HG03139 (cell line): ENCODE data around the gene EGR4.

Source experiments
- ATAC-seq: cut with Tn5 transposase; IDR thresholded peaks from one replicate; pipeline ENCODE4 v1.9.1; 2021; ENCODE audit not compliant: unreplicated experiment

The EGR4 gene

DNA sequence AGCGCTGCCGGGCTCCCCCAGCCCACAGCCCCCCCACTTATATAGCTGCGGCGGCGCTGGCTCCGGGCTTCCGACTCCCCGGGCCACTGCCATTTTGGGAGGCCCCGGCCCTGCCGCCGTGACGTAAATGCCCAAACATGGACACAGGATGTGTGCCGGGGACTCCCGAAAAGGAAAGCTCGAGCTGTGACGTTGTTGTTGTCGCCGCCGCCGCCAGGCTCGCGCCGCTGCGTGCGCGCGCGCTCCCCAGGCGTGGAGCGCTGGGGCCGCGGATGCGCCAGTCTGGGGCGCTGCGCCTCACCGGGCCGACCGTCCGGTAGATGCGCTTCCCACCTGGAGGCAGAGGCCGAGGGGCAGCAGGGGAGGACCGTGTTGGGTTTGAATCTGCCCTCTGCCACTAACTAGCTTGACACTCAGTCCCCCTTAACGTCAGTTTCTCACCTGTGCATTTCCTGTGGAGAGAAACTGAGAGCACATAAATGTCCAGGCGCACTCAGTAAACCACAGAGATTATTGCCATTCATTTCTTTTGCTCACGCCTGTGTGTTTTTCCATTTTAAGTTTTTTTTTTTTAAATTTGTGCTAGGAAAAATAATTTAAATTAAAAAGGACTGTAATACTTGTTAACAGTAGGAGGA is at the start of gene EGR4:
Gene EGR4, minus strand, starts transcription at position 15 of the 638 bp plus-strand sequence. CDS start 231 bp downstream, outside the sequence.
- ATAC-seq: peak; percentile 83

DNA sequence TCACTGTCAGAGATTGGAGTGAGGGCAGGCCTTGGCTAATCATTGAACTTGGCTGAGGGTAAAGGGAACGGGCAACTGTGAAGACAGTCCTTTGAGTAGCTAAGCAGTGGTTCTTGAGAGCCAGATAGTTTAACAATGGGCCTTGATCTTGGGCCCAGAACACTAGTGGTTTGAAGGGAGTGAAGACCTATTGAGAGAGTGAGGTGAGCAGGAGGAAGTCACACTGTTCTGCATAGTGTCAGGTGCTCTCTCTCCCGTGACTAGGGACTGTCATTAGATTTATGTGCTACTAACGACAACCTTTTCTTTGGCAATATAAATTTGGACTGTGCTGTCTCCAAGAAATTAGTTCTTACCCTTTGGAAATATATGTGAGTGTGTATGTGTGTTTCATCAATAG is 47.7 kb upstream of the EGR4 start:
- no peak for ATAC-seq

DNA sequence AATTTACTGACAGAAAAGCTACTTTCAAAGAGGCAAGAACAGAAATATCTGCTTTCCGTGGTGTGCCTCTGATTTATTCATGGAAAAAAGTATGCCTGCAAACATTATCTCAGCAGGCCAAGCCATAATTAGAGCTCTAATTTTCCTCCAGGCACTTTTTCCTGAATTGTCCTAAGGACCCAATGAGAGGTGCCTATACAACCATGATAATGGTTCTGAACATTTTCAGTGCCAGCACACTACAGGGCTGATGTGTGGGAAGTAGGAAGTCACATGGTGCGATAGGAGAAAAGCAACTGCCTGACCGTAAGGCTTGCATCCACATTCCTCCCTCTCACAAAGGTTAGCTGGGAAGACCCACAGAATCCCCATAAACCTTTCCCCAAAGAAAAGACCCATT is 45.9 kb upstream of the EGR4 start:
- ATAC-seq: no peak

DNA sequence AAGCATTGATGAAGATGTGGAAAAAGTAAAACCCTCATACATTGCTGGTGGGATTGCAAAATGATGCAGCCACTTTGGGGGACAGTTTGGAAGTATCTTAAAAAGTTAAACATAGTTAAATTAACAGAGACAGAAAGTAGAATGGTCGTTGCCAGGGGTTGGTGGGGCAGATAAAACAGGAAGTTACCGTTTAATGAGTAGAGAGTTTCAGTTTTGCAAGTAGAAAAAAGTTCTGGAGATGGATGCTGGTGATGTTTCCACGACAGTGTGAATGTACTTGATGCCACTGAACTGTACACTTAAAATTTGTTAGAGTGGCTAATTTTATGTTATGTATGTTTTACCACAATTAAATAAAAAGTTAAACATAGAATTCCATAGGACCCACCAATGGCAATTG is 44.5 kb upstream of the EGR4 start:
- ATAC-seq: no peak

DNA sequence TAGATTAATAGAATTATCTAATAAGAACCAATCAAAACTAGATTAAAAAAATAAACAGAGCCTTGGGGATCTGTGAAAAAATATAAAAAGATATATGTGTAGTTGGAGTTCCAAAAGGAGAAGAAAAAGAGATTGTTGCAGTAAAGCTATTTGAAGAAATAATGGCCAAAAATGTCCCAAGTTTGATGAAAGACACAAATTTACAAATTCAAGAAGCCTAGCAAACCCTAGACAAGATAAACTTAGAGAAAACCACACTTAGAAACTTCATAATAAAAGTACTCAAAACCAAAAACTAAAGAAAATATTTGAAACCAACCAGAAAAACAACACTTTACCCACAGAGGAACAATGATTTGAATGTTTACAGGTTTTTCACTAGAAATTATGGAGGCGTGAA is 41.3 kb upstream of the EGR4 start:
- no peak for ATAC-seq

DNA sequence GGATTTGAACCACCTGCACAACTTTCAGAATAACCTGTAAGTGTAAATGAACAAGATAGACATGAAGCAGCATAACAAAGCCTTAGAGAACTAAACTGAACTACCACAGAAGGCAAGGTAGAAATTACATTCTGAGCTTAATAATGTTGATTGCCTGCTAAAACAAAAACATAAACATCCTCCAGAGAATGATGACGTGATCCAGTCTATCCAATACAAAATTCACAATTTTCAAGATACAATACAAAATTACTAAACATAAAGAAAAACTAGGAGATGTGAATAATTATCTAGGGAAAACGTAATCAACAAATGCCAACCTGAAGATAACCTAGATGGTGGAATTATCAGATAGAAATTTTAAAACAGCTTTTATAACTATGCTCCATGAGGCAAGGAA is 40.7 kb upstream of the EGR4 start:
- ATAC-seq: no peak

DNA sequence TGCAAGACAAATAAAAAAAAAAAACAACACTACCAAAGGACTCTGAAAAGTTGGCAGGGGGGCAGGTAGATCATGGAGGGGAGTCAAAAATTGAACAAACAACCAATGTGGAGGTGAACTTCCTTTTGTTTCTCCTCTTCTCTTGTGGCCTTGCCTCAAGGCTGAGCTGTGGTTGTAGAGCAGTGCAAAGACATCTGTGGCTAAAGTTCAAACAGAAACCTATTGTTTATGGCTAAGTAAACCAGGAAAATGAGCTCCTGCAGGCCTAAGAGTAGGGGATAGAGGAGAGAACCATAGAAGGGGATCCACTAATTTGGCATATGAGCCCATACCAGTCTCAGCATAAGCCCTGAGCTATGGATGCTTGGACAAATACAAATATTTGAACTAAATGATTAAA is 40.2 kb upstream of the EGR4 start:
- ATAC-seq: no peak

DNA sequence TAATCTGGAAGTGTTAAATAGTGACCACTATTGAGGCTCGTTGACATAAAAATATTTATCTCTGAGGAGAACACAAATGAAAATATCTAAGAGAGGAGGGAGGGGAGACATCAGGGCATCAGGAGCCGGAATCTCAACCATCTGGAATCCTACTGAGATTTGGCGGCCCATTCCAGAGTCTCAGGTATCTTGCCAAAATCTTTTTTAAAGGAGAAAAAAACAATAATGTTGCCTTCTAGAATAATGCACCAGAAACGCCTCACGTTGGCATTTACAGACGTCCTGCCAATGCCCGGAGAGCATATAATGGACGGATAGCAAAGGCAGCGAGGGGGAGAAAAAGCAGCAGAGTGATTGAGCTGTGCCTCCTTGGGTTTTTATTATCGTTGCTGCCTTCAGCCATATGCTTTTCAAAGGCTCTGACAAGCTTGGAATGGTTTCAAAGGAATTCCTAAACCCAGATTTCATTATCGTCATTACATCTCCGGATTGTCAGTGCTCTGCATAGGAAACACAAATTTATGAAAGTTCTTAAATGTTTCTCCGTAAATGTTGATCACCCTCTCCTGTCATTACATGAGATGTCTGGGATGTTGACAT is 30.9 kb upstream of the EGR4 start:
- no peak for ATAC-seq

DNA sequence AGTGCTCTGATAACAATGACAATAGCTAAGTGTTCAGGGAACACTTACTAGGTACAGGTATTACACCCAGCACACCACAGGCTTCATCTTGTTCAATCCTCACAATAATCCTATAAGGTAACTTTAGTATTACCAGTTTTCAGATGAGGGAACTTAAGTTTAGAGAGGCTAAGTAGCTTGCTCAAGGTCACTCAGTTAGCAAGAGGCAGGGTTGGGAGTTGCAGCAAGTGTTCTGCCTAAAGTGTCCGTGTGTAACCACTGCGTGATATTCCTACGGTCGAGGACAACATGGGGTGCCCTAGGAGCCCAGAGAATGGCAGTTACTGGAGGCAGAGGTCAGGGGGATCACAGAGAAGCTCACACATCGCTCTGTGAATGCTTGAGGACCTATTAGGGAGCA is 30.2 kb upstream of the EGR4 start:
- no peak for ATAC-seq

DNA sequence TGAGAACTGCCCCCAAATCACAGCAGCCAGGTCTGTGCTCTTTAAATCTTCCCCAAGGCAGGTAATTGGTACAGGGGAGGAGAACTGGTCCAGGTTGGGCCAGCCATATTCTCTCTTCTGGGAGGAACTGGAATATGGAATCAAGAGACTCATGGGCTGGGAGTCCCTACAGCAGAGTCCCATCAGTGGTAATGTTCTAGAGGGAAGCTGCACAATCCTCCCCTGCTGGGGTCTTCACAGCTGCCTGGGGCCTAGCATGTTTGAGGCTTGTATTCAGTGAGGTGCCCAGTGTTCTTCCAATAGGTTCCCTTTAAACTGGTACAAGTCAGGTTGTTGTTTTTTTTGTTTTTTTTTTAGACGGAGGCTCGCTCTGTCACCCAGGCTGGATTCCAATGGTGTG is 21.1 kb upstream of the EGR4 start:
- no peak for ATAC-seq

DNA sequence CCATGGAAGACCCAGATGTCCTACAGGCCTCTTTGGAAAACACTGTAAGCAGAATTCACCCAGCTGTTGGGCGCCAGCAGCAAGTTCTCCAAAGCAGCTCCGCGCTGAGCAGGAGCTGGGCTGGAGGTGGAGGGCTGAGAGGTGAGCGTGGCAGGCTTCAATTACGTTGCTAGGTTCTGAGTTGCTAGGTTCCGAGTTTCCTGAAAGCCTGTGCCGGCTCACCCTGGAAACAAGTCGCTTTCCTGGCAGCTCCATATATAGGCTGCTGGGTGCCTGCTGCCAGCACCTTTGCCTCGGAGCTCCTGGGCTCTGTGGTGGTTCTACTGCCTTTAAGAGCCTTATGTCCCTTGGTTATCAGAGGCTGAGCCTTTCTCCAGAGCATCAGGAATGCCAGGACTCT is 14.4 kb upstream of the EGR4 start:
- no peak for ATAC-seq

DNA sequence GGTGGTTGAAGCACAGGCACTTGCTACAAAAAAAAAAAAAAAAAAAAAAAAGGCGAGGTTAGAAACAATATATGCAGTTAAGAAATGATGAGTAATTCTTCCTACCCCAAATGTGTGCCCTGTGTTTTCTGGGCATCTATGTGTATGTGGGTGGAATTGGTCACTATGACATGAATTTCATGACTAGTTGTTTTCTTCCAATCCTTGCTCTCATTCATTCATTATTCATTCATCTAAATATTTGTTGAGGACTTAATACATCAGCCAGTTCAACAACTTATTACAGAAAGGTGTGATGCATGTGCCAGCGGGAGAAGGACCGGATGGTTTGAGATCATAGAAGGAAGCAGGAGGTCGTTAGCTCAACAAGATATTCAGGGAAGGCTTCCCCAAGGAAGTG is 8.3 kb upstream of the EGR4 start:
- no peak for ATAC-seq

DNA sequence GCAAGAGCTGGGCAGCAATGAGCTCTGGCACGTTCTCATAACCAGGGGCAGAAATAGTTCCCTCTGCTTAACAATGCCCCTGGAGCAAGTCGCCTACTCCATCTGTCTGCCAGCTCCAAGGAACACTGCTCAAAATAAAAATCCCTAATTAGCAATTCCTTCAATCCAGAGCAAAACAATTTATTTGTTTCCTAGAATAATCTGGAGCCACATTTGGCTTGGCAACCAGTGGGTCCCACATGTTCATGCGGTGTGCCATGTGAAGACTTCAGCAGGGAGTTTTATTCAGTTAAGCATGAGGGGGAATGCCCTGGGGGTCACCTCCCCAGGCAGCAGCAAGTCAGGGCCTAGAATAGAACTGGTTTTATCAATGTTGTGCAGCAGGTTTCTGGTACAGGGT is 7.6 kb upstream of the EGR4 start:
- ATAC-seq: no peak

DNA sequence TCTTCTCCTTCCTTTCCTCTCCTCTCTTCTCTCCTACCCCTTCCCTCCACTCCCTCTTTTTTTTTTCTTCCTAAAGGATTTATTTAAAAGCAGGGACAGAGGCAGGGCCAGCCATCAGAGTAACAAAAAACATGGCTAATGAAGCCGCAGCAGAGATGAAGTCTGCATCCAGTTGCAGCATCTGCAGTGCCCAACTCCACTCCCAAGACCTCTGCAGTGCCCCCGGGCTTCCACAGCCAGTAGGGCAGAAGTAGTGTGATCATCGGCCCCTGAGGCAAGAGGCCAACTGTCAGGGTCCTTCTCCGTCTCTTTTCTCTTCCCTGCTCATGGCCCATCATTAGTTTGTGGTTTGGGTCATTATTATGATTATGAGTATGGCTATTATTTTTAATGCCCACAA is 4.2 kb upstream of the EGR4 start:
- ATAC-seq: no peak

DNA sequence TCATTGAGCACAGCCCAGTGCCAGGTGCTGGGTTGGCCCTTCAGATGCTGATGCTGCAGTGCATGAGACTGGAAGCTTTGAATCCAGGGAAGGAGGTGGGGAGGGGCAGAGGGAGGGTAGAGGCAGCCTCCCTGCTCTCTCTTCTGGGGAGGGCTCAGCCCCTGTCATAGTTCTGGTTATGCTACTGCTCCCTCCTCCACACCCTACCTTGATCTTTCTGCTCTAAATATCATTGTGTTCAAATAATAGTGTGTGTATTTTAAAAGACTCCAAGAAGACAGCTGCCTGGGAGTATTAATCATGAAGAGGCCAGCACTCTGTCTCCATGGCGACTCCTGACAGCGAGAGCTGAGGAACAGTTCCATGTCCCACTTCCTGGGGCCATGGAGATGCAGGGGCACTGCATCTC is 3.8 kb upstream of the EGR4 start:
- ATAC-seq: no peak

DNA sequence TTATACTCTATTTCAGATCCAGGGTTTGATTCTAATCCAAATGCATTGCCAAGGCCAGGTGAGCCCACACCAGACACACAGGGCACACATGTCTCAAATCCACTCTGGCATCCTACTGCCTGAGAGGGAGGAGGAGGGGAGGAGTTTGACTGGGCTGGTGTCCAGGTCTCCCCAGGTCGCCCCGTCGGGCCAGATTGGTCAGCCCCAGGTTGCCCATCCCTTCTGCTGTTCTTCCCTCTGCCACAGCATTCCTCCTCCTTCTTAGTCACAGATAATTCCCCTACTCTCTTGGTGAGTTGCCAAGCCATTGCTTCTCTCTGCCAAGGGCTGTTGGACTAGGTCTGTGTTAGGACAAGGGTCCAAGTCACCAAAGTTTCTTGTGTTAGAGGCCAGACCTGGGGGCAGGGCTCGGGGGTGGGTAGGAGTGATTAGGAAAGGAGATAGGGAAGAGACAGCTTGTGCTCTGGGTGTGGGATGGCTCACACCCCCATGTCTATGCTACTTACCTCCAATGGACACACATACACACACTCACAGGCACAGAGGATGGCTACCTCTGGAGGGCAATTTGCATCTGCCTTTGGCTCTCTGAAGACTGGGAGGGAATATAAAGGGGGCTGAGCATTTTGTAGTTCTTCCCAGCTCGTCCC is 2.5 kb upstream of the EGR4 start:
- ATAC-seq: no peak

DNA sequence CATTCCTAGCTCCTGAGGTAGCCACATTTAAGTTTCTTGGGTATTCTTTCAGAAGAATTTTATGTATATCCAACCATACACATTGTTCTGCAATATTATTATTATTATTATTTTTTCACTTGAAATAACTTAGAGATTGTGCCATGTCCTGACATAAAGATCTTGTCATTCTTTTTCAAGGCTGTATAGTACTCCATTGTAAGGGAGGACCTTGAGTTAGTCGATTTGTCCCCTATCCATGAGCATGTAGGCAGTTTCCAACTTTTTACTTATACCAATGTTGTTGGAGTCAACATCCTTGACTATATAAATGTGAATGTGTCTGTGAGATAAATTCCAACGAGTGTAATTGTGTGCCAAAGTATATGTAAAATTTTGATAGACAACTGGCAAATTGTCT is 891 bp upstream of the EGR4 start:
- no peak for ATAC-seq

DNA sequence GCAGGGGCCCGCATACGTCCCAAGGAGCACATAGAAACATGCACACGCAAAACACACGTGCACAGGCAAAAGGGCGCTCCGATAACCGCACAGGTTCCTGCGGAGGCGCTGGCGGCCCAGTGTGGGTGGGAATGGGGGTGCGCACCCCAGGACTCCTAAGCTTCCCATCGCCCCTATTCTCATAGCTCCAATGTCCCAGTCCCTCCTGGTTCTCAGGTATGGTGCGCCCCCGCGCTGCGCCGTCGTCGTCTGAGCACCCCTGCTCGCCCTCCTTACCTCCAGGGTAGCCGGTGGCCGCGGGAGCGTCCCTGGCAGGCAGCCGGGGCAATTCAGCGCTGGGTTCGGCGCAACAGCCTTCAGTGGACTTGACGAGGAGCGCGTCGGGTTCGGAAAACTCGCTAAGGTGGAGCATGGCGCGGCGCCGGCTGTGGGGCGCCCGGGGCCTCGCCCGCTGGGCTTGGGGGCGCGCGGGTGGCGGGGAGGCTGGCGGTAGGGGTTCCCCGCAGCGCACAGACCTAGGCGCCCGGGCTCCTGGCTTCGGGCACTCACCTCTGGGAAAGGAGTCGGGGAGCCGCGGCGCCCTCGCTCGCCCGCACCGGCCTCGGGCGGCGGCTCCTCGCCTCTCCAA is 328 bp downstream of the EGR4 start:
- no peak for ATAC-seq

DNA sequence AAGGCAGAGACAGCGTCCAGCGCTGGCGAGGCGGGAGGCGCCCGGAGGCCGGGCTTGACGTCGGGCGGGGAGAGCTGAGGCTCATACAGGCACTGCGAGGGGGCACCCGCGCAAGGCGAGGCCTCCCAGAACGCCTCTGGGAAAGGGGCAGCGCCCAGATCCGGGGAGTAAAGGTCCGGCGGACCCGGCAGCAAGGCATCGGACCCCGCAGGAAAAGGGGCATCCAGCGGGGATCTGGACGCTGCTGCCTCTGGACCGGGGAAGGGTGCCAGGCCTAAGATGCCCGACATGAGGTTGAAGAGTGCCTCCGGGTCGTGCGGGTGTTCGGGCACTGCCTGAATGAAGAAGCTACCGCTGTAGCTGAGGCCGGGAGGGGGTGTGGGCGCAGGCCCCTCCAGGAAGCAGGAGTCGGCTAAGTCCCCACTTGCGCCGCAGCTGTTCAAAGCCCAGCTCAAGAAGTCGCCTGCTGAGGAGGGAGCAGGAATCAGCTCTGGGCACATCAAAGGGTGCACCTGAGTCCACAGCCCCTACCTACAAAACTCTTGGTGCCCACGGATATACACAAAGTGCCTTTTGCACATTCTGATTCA is 937 bp downstream of the EGR4 start:
- no peak for ATAC-seq

DNA sequence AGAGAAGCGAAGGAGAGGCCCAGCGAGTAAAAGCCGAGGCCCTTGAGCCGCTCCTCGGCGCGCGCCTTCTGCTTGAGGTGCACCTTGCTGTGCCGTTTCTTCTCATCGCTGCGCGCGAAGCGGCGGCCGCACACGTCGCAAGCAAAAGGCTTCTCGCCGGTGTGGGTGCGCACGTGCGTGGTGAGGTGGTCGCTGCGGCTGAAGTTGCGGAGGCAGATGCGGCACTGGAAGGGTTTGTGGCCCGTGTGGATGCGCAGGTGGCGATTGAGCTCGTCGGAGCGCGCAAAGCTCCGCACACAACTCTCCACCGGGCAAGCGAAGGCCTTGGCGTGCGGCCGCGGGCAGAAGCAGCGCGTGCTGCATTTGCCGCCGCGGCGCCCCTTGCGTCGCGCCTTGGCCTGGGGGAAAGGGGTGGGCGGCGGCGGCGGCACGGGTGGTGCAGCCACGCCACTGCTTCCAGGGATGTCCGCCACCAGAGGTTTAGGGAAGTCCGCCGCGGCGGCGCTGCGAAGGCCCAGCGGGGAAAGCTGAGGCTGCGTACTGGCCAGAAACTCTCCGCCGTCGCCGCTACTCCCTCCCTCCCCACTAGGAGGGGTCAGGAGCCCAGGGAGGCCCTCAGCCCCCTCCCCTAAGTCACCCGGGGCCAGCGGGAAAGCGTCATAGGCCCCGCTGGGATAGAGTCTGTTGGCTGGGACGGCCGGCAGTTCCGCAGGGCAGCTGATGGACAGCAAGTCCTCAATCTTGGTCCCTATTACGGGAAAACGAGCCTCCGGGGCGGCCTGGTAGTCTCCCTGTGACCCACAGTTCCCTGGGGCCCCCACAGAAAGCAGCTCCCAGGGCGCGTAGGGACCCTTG is 1.7 kb downstream of the EGR4 start:
- ATAC-seq: no peak

DNA sequence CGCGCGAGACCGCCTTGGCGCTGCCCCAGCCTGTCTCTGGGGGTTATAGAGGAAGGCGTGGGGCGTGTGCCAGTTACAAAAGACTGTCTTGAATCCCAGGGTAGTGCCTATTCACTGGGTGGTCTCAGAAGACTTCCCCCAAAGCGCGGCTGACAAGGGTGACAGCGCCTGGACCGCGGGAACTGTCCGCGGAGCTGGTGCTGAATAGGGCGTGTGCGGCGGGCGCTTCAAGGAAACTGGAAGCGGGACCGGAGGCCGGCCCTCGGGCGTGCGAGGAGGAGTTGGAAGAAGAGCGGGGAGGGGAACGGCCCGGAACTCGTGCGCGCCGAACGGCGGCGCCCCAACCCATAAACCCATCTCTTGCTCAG is 2.3 kb downstream of the EGR4 start:
- ATAC-seq: no peak
